HG02840 (cell line): ENCODE results near the gene S100Z.
"Not testable (repeated sequence)": the region's sequence is repeated elsewhere in the genome, so short reads cannot be mapped to it uniquely, and the experiment has no call there.

Source experiments
- ATAC-seq: cut with Tn5 transposase; IDR thresholded peaks from one replicate; pipeline ENCODE4 v1.9.1; 2021; ENCODE audit warnings: mild to moderate bottlenecking, moderate library complexity, moderate number of reproducible peaks; ENCODE audit not compliant: unreplicated experiment, low FRiP score

Gene S100Z

DNA sequence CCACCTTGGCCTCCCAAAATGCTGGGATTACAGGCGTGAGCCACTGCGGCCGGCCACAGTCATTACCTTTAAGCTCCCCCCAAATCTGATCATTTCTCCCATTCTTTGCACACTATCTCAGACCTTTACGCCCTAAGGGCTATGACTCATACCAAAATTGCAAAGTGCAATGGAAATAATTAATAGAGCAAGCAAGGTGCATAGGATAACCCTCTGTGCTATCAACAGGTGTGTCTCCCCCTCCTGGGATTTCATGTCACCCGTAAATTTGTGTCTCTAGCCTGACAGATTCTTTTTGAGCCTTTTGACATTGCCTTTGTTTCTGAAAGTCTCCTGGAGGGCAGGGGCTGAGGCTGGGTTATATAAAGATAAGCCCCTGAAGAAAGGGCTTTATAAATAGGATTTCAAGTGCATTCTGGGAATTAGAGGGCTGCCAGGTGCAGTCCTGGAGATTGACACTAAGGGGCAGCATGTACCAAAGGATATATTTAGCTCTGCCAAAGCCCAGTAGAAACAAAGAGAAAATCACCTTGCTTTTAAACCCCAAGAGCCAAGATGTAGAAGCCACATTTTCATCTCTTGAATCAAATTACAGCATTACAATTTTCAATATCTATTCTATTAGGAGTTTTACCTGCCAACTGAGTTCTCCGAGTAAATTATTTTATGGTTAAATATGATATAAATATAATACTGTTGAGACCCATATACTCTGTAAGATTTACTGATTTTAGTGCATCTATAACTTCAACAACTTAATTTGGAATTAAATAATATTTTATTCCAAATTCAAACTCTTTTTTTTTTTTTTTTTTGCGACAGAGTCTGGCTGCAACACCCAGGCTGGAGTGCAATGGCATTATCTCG lies 18.2 kb downstream of the S100Z start:
- ATAC-seq, result no peak

DNA sequence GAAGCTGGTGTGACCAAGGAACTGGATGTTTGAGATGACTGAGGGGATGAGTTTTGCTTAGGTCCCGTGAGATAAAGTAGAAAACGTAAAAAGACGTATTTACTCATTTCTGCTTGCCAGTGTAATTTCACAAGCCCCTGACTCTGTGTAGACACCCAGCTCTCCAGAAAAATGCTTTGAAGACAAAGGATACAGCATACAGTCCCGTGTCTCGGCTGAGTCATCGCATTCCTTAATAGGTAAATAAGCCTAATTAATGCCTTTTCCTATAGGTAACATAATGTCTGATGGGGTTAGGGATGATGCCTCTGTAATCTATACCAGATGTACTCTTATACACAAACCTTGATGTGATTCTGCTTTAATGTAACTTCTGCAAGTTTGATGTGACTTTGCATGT lies 20.2 kb downstream of the S100Z start:
- ATAC-seq, result no peak

DNA sequence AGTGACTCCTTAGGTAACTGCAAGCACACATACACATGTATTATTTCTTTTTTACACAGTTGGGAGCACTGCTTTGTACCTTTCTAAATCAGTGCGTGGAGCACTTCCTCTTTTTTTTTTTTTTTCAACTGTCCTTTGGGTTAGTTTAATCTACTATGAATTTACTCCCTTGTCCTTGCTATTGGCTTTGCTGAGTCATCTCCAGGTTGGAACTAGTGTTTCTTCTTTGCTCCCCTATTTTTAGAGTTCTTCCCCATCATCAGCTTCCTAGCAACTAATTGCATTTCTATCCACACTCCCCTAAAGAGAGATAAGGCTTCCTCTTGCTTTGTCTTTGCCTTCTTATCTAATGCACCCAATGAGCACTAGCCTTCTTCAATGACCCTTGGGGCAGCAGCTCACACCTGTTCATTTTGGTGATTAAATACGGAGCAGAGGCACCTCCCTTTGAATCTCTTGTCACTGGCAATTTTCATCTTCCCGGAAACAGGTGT lies 24.3 kb downstream of the S100Z start:
- ATAC-seq, result no peak

DNA sequence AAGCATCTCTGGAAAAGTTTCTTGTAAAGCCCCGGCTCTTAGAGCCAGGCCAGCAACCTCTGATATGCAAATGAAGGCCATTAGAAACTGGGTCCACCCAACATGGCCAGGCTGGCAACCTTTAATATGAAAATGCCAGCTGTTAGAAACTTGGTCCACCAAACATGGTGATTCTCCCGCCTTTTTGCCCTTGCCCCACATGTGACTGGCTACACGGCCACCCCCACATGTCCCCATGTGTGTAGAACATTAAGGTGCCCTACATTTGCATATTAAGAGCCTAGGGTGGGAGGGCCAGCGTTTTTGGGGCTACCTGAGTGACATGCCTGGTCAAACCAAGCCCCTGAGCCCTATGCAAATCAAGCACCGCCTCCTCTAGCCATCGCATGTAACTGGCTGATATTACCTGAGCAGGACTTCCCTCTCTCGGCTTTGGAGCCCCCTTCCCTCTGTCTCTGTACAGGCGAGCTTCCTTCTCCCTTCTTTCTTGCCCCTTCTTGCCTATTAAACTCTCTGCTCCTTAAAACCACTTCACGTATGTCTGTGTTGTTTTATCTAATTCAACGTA lies 39.0 kb downstream of the S100Z start:
- no peak for ATAC-seq

DNA sequence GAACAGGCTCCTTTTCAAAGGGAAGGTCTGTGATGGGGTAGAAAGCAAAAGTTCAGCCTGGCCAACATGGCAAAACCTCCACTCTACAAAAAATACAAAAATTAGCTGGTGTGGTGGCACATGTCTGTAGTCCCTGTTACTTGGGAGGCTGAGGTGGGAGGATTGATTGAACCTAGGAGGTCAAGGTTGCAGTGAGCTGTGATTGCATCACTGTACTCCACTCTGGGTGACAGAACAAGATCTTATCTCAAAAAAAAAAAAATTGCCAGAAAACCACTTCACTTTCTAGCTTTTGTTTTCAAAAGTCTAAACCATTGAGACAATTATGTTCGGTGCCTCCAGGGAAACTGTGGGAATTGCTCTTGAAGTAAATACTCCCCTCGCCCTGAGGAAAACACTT lies 43.5 kb downstream of the S100Z start:
- no peak for ATAC-seq

DNA sequence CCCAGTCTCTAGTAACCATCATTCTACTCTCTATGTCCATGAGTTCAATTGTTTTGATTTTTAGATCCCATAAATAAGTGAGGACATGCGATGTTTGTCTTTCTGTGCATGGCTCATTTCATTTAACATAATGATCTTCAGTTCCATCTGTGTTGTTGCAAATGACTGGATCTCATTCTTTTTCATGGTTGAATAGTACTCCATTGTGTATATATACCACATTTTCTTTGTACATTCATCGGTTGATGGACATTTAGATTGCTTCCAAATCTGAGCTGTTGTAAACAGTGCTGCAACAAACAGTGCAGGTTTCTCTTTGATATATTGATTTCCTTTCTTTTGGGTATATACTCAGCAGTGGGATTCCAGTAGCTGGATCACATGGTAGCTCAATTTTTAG lies 46.4 kb downstream of the S100Z start:
- ATAC-seq, result no peak

DNA sequence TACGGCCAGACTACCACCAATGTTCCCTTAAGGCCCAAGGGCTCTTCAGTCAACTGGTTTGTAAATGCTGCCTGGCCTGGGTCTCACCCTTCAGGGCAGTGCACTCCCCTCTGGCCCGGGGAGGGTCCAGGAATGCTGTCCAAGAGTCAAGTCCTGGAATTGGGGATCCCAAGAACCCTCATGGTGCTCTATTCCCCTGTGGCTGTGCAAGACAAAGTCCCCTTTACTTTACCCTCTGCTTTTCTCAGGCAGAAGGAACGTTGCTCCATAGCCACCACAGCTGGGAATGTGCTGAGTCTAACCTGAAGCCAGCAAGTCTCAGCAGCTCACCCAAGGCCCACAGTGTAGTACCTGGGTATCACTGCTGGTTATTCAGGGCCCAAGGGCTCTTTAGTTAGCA lies 51.7 kb downstream of the S100Z start:
- ATAC-seq, result no peak

DNA sequence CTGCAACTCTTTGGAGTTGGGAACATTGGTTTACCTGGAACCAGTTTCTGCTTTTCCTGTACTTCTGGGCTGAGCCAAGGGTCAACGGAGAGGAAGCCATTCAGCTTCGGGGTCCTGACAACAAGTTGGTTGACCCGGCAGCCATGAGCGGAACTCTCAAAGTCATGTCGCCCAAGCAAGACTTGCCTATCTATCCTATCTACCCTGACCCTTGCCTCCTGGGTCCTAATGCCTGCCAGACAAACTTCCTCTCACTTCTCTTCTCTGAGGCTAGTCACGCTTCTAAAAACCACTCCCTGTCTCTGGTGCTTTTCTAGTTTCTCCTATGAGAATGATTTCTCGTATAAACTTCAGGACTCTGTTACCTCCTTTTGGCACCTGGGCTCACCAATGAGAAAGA lies 58.4 kb downstream of the S100Z start:
- ATAC-seq, result no peak

DNA sequence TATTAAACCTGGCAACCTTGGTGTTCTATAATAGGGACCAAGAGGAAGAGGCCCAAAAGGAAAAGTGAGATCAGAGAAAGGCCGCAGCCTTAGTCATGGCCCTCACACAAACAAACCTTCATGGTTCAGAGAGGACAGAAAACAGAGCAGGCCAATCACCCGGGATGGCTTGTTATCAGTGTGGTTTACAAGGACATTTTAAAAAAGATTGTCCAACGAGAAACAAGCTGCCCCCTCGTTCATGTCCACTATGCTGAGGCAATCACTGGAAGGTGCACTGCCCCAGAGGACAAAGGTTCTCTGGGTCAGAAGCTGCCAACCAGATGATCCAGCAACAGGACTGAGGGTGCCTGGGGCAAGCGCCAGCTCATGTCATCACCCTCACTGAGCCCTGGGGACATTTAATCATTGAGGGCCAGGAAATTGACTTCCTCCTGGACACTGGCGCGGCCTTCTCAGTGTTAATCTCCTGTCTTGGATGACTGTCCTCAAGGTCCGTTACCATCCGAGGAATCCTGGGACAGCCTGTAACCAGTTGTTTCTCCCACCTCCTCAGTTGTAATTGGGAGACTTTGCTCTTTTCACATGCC lies 60.6 kb downstream of the S100Z start:
- ATAC-seq, result not testable (repeated sequence)

DNA sequence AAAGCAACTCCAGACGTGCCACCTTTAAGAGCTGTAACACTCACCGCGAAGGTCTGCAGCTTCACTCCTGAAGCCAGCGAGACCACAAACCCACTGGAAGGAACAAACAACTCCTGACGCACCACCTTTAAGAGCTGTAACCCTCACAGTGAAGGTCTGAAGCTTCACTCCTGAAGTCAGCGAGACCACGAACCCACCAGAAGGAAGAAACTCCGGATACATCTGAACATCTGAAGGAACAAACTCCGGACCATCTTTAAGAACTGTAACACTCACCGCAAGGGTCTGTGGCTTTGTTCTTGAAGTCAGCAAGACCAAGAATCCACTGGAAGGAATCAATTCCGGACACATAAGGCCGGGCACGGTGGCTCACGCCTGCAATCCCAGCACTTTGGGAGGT lies 64.9 kb downstream of the S100Z start:
- ATAC-seq, result not testable (repeated sequence)

DNA sequence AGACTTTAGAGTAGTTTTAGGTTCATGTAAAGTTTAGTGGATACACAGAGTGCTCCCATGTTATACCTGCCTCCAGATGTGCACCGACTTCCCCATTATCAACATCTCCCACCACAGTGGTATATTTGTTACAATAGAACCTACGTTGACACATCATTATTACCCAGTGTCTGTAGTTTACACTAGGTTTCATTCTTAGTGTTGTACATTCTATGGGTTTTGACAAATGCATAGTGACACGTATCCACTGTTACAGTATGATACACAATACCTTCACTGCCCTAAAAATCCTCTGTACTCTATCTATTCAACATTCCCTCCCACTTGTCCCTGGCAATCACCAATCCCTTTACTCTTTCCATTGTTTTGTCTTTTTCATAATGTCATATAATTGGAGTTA lies 68.7 kb downstream of the S100Z start:
- no peak for ATAC-seq

DNA sequence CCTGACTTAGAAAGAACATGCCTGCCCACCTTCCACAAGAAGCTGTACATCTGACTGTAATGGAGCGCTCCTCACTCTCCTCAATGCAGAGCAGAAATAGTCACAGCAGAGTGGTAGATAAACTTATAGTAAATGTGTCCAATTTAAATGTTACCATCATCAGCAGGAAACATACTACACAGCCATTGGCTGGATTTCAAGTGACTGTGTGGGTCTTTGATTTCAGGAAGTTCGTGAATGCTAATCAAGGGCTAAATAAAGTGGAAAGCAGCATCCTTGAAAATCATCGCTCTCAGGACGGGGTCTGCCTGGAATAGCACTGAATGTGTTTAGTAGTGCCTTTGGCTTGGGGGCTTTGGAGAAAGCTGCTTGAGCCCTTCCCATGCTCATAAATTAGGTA lies 70.7 kb downstream of the S100Z start:
- no peak for ATAC-seq

DNA sequence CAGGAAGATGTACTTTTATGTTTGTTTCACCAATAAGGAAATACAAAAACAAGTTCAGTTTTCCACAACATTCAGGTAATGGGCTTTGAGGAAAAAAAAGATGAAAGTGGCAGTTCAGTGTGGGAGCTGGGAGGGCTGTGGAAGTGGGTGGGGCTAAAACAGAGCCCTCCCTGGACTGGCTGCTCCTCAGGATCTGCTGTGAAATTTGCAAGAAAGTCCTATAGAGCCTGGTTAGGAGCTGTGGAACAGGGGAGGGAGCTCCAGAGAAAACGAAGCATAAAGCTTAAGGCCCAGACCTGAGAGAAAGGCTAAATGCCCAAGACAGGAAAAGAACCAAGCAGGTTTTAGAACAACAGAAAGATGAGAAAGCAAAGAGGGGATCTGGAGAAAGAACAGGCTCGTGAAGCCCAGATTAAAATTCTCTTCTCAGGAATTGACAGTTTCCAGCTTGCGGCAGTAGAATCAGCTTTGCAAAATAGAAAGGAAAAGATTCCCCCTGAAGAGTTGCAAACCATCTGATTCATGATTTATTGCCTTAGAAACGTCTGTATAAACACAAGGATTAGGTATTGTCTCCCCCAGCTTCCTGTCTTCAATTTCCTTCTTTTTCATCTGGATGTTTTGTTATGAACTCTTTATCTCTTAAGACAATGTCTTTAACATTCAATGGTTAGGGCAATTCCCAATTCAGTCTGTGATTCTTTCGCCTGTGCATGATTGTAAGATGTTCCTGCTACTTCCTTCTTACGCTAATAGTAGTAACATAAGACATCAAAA lies 76.7 kb downstream of the S100Z start:
- ATAC-seq, result no peak

DNA sequence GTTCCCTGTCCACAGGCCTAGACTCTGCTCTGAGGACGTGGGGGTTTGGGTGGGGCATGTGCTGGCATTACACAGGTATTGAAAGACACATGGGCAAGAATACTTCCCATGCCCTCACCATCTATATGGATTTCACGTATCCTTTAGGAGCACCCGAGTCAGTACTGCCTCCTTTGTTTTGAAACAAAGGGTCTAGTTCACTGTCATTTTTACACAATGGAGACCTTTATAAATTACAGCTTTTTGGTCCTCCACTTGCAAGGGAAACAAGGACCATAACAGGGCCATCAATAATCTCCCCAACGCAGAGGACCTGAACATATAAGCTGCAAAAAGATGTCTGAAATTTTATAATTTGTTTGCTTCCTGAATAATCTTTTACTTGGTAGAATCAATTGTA lies 78.1 kb downstream of the S100Z start:
- no peak for ATAC-seq

DNA sequence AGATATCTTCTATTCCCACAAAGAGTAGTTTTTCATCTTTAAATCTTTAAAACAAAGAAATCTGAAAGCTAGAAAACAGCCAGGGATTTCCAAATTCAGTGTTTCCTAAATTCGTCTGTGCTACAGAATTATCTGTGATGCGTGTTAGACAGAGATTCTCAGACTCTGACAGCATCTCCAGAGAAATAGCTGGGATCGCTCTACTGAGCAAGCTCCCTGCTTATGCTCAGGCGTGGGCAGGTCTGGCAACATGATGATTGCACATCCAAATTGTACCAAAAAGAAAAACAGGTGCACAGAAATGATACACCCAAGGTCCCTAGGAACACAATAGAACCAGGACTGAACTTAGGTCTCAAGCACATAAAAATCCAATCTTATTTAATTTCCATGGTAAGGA lies 80.3 kb downstream of the S100Z start:
- ATAC-seq, result no peak

DNA sequence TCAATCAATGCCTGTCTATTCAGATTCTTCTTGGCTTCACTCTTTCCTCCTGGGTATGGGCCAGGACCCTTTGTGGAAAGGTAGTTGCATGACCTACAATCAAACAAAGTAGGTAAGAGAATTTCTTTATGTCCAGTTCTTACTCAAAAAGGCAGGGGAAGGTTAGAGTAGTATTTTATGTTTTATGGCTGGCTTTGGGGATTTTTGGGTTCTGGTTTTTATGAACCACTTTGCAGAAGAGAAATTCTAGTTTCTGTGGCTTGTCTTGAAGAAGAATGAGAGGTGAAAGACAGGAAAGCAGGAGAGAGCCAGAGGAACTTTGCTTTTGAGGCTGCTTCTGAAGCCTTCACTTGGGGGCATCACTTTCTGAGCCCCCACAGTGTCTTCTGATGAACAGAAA lies 88.4 kb downstream of the S100Z start:
- no peak for ATAC-seq

DNA sequence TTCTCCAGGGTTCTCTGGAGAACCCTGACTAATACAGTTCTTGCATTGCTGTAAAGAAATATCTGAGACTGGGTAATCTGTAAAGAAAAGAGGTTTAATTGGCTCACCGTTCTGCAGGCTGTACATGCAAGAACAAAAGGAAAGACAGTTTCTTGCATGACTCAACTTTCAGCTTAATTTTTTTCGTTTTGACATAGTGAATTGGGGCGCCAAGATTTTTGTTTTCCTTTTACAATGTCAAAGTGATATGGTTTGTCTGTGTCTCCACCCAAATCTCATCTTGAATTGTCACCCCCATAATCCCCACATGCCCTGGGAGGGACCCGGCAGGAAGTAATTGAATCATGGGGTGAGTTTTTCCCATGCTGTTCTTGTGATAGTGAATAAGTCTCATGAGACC lies 91.2 kb downstream of the S100Z start:
- no peak for ATAC-seq

DNA sequence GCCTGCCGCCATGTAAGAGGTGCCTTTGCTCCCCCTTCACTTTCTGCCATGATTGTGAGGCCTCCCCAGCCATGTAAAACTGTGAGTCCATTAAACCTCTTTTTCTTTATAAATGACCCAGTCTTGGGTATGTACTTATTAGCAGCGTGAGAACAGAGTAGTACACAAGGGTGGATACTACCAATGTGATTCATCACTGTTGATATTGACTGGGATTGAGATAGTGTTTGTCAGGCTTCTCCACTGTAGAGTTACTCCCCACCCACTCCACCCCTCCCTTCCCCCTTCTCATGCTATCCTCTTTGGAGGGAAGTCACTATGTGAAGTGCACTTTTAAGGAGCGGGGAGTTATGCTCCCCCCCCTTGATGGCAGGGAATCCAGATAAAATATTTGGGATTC lies 91.6 kb downstream of the S100Z start:
- ATAC-seq, result no peak

DNA sequence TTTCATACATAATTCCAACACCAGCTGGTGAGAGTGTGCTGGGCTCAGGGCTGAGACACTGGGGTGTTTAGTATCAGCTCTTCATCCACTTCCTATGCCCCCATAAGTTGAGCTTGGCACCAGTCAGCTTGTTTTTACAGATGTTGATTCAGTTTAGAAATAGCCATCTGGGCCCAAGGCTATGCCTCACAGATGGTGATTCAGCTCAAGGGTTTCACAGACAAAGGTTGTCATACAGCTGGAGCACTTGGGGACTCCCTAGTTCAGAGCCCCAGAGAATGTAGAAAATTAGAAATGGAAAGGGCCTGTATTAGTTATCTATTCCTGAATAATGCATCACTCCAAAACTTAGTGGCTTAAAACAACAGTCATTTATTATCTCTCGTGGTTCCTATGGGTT lies 92.8 kb downstream of the S100Z start:
- no peak for ATAC-seq

DNA sequence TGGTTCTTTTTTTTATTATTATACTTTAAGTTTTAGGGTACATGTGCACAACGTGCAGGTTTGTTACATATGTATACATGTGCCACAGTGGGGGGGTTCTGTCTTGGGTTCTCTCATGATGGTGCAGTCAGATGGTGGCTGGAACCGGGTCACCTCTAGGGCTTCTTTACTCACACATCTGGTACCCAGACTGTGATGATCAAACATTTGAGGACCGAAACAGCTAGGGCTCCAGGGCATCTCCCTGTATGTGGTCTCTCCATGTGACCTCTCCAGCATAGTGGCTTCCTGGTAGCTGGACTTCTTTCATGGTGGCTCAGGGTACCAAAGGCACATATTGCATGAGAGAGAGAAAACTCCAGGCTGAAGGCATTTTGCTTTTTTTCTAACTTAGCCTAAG lies 93.2 kb downstream of the S100Z start:
- ATAC-seq, result no peak

DNA sequence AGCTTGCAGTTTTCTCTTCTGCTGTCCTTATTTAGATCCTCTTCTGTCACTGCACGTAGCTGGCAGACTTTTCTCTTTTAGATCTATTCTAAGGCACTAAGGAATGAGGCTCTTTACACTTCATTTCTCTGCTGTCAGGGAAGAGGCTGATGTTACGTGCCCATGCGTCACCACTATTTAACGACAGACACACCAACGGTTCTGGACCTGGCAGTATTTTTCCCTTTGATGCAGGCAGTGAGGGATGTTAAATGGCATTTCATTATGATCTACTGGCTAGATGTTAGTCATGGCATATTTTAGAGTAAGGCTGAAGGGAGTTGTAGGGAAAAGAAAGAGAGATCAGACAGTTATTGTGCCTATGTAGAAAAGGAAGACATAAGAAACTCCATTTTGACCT lies 94.8 kb downstream of the S100Z start:
- ATAC-seq, result no peak
